HepG2 (cell line): ENCODE results near the gene RAPGEF6. TPM values are rescaled to one million over a fixed set of nuclear protein-coding genes. Genes with fewer than 3 reads are reported as not detected.
A peak's percentile ranks its signal among the peaks of the same experiment; 100 is the strongest.

Experiments used
- ATAC-seq: fragments of 200-7000 bp; cut with Tn5 transposase; 3 replicates; pipeline ENCODE4 v1.9.1; 2020; ENCODE audit warnings: mild to moderate bottlenecking, moderate library complexity
- BruUV-seq: library from RNA; stranded (reverse); fragments of 400-500 nt; replicated peaks from 2 replicates; lab custom pipeline; 2021; lab: Mats Ljungman, UMichigan
- CTCF ChIA-PET: fragments of 300-600 bp; formaldehyde crosslinking; extraction: SDS; loops from one replicate; lab custom pipeline; 2021; ENCODE audit warnings: low total read pairs, inconsistent platforms, low intra/inter-chr PET ratio; lab: Yijun Ruan, JAX
- POLR2A ChIA-PET: fragments of 350-600 bp; sonication (Branson Sonifier 250); formaldehyde crosslinking; loops from one replicate; lab custom pipeline; 2020; ENCODE audit warnings: antibody characterized with exemption, inconsistent platforms; lab: Yijun Ruan, JAX
- DNase-seq: peaks from one replicate; pipeline ENCODE4 v3.0.0-alpha.2; 2015; ENCODE audit warnings: low spot score
- FAIRE-seq: peaks from 3 replicates; lab custom pipeline; 2011; peaks lifted over from hg19 to GRCh38; lab: Jason Lieb, UNC
- H2AFZ ChIP-seq: one replicate; pipeline ENCODE4 v1.6.1; 2011; ENCODE audit warnings: low read length, inconsistent platforms
- H3K27ac ChIP-seq: fragments of 300-600 bp; 3 replicates; pipeline ENCODE4 v1.8.0; 2011; ENCODE audit warnings: mixed run types, mild to moderate bottlenecking, mixed read lengths, low read length, inconsistent platforms; ENCODE audit not compliant: insufficient read depth; ENCODE audit errors: extremely low read length
- H3K27me3 ChIP-seq, 2 experiments: fragments of 200-600 bp in 1 of 2; 2 replicates in 1 of 2; 3 replicates in 1 of 2; pipeline versions ENCODE4 v1.6.0 to v1.8.0; 2011; ENCODE audit warnings: low read length in 2 of 2, mild to moderate bottlenecking in 2 of 2, moderate library complexity in 2 of 2, inconsistent platforms in 1 of 2; ENCODE audit not compliant: insufficient read depth in 2 of 2, control insufficient read depth in 1 of 2
- H3K36me3 ChIP-seq, 2 experiments: fragments of 200-600 bp in 1 of 2; replicated peaks in 1 of 2; 2 replicates in 1 of 2; 3 replicates in 1 of 2; pipeline versions ENCODE4 v1.5.1 to v1.8.0; 2011; ENCODE audit warnings: low read length in 2 of 2, inconsistent platforms in 1 of 2; ENCODE audit not compliant: insufficient read depth in 2 of 2, control insufficient read depth in 1 of 2
- H3K4me1 ChIP-seq: 2 replicates; pipeline ENCODE4 v1.5.1; 2012; ENCODE audit warnings: low read length, inconsistent platforms; ENCODE audit not compliant: insufficient read depth
- H3K4me2 ChIP-seq: 2 replicates; pipeline ENCODE4 v1.6.0; 2011; ENCODE audit warnings: low read depth, low read length, inconsistent platforms
- H3K4me3 ChIP-seq, 3 experiments: fragments of 200-600 bp in 1 of 3; sonication (generic), shearing (Covaris generic) in 1 of 3; replicated peaks in 1 of 3; 2 replicates each; pipeline ENCODE4 v1.5.1; 2011 to 2016; ENCODE audit warnings: low read length in 3 of 3, inconsistent platforms in 2 of 3, low read depth in 2 of 3, mild to moderate bottlenecking in 2 of 3, control low read depth in 1 of 3, mixed read lengths in 1 of 3; ENCODE audit not compliant: insufficient read depth in 1 of 3
- H3K79me2 ChIP-seq: one replicate; pipeline ENCODE4 v1.6.1; 2011; ENCODE audit warnings: low read length, inconsistent platforms; ENCODE audit not compliant: insufficient read depth
- H3K9ac ChIP-seq: 2 replicates; pipeline ENCODE4 v1.6.0; 2011; ENCODE audit warnings: mild to moderate bottlenecking, low read depth, low read length, inconsistent platforms; ENCODE audit not compliant: insufficient read depth
- H3K9me3 ChIP-seq: 2 replicates; pipeline ENCODE4 v1.5.1; 2012; ENCODE audit warnings: mild to moderate bottlenecking, low read length
- H4K20me1 ChIP-seq: 2 replicates; pipeline ENCODE4 v1.6.0; 2011; ENCODE audit warnings: inconsistent platforms, mild to moderate bottlenecking, low read length, moderate library complexity; ENCODE audit not compliant: insufficient read depth
- AGO2 ChIP-seq: fragments of 200-400 bp; formaldehyde crosslinking; optimal IDR thresholded peaks from 2 replicates; pipeline ENCODE3; 2017; ENCODE audit warnings: mild to moderate bottlenecking, low read depth, low read length, moderate library complexity
- AHR ChIP-seq: IDR thresholded peaks from 2 replicates; pipeline ENCODE4 v1.6.1; 2018; ENCODE audit warnings: missing genetic modification reagents, missing compliant biosample characterization
- BRD4 ChIP-seq: sonication (generic); formaldehyde crosslinking; IDR thresholded peaks from 2 replicates; pipeline ENCODE4 v1.4.0; 2020; ENCODE audit warnings: missing genetic modification reagents
- CCDC6 ChIP-seq: sonication (generic); formaldehyde crosslinking; IDR thresholded peaks from 2 replicates; pipeline ENCODE4 v1.8.1; 2022; ENCODE audit warnings: mild to moderate bottlenecking, missing genetic modification reagents, moderate library complexity
- CREB1 ChIP-seq, 2 experiments: fragments of 450-650 bp in 1 of 2; IDR thresholded peaks; 2 replicates each; pipeline ENCODE4 v1.6.1; 2016 to 2017; ENCODE audit warnings: control low read depth in 1 of 2, mild to moderate bottlenecking in 1 of 2, missing compliant biosample characterization in 1 of 2, missing genetic modification characterization in 1 of 2
- DMAP1 ChIP-seq: IDR thresholded peaks from 2 replicates; pipeline ENCODE4 v1.6.1; 2016
- EED ChIP-seq: sonication (generic); formaldehyde crosslinking; IDR thresholded peaks from 2 replicates; pipeline ENCODE4 v1.5.0; 2020; ENCODE audit warnings: mild to moderate bottlenecking, missing genetic modification reagents
- FOSL2 ChIP-seq: sonication (generic); formaldehyde crosslinking; IDR thresholded peaks from 2 replicates; pipeline ENCODE4 v1.4.0; 2020; ENCODE audit warnings: missing genetic modification reagents
- KDM5A ChIP-seq: fragments of 200-600 bp; sonication (generic); IDR thresholded peaks from 2 replicates; pipeline ENCODE4 v1.7.0; 2018; ENCODE audit warnings: antibody characterized with exemption, mild to moderate bottlenecking, low read length, borderline replicate concordance
- NR2F2 ChIP-seq: IDR thresholded peaks from 2 replicates; pipeline ENCODE4 v1.6.1; 2012; ENCODE audit warnings: low read depth, inconsistent platforms, borderline replicate concordance
- RARA ChIP-seq: IDR thresholded peaks from 2 replicates; pipeline ENCODE4 v1.6.1; 2016; ENCODE audit warnings: missing genetic modification reagents, missing compliant biosample characterization
- RBM22 ChIP-seq: fragments of 200-400 bp; formaldehyde crosslinking; optimal IDR thresholded peaks from 2 replicates; pipeline ENCODE3; 2017; ENCODE audit warnings: mild to moderate bottlenecking, low read length, moderate library complexity
- RFX1 ChIP-seq: fragments of 450-650 bp; IDR thresholded peaks from 2 replicates; pipeline ENCODE4 v1.6.1; 2017
- TRIM24 ChIP-seq: sonication (generic); formaldehyde crosslinking; IDR thresholded peaks from 2 replicates; pipeline ENCODE4 v1.8.0; 2022; ENCODE audit warnings: mild to moderate bottlenecking, missing genetic modification reagents
- ZFP36L1 ChIP-seq: sonication (generic); formaldehyde crosslinking; IDR thresholded peaks from 2 replicates; pipeline ENCODE4 v1.8.0; 2022; ENCODE audit warnings: mild to moderate bottlenecking, missing genetic modification reagents, moderate library complexity
- ZNF143 ChIP-seq: sonication (generic); formaldehyde crosslinking; IDR thresholded peaks from 2 replicates; pipeline ENCODE4 v1.4.0; 2020; ENCODE audit warnings: missing genetic modification reagents
- ZNF256 ChIP-seq: sonication (generic); formaldehyde crosslinking; conservative IDR thresholded peaks from 2 replicates; pipeline ENCODE4 v1.4.0; 2020; ENCODE audit warnings: missing genetic modification reagents
- ZNF264 ChIP-seq: sonication (generic); formaldehyde crosslinking; IDR thresholded peaks from 2 replicates; pipeline ENCODE4 v1.4.0; 2020; ENCODE audit warnings: missing genetic modification reagents
- ZNF607 ChIP-seq: sonication (generic); formaldehyde crosslinking; IDR thresholded peaks from 2 replicates; pipeline ENCODE4 v1.5.1; 2020; ENCODE audit warnings: missing genetic modification reagents, mild to moderate bottlenecking, borderline replicate concordance
- ZNF720 ChIP-seq: sonication (generic); formaldehyde crosslinking; IDR thresholded peaks from 2 replicates; pipeline ENCODE4 v1.4.0; 2020; ENCODE audit warnings: missing genetic modification reagents
- ZNF816 ChIP-seq: sonication (generic); formaldehyde crosslinking; IDR thresholded peaks from 2 replicates; pipeline ENCODE4 v1.8.0; 2022; ENCODE audit warnings: missing genetic modification reagents, mild to moderate bottlenecking, borderline replicate concordance
- WGBS: methylation state at CpG from one replicate; pipeline ENCODE4 v1.1.6; 2017; ENCODE audit warnings: low lambda C conversion rate; 5-methylcytosine and 5-hydroxymethylcytosine counted together
- in situ Hi-C: cut with HindIII; loops from 2 replicates; pipeline ENCODE4 v1.10.0; 2017; ENCODE audit warnings: low pct_unique_long_range_greater_than_20kb; ENCODE audit not compliant: extremely low pct_ligation_motif_present
- intact Hi-C: fragments of 100-400 bp; cut with micrococcal nuclease; formaldehyde crosslinking; loops from one replicate; pipeline ENCODE4 v1.10.0; 2022; ENCODE audit not compliant: unreplicated experiment
- polyA plus RNA-seq, 8 experiments: library from polyadenylated mRNA; depleted of rRNA in 3 of 8; stranded (reverse) in 7 of 8; unstranded in 1 of 8; fragments of >200 nt; fragmentation: Illumina TruSeq in 4 of 8; extraction: Trizol in 4 of 8; gene quantifications; 2 replicates each; pipeline versions ENCODE4 v1.2.1 to v1.2.3, GENCODE V29; 2011 to 2016; ENCODE audit warnings: low read depth in 4 of 8, missing spikeins in 1 of 8, mixed read lengths in 1 of 8; ENCODE audit not compliant: insufficient read depth in 1 of 8
- total RNA-seq, 5 experiments: library from RNA; depleted of rRNA; stranded (reverse); fragments of >200 nt; fragmentation: Illumina TruSeq; extraction: Trizol; gene quantifications; 2 replicates each; pipeline ENCODE4 v1.2.3, GENCODE V29; 2016; ENCODE audit warnings: low read depth in 1 of 5
- TF ChIP-seq, protein P1 (sequence below): sonication (generic); formaldehyde crosslinking; IDR thresholded peaks from 2 replicates; pipeline ENCODE4 v1.4.0; 2020; ENCODE audit warnings: missing genetic modification reagents, mild to moderate bottlenecking, borderline replicate concordance
- TF ChIP-seq, protein P2 (sequence below): IDR thresholded peaks from 2 replicates; pipeline ENCODE4 v1.6.1; 2016; ENCODE audit warnings: missing compliant biosample characterization, missing genetic modification reagents, borderline replicate concordance

The RAPGEF6 gene
- total and polyA plus RNA-seq, 2 of the 13 experiments (the other 11 are each of a cell fraction or from before 2014, with no cell fraction given), result 7.7 to 24.6 TPM

DNA sequence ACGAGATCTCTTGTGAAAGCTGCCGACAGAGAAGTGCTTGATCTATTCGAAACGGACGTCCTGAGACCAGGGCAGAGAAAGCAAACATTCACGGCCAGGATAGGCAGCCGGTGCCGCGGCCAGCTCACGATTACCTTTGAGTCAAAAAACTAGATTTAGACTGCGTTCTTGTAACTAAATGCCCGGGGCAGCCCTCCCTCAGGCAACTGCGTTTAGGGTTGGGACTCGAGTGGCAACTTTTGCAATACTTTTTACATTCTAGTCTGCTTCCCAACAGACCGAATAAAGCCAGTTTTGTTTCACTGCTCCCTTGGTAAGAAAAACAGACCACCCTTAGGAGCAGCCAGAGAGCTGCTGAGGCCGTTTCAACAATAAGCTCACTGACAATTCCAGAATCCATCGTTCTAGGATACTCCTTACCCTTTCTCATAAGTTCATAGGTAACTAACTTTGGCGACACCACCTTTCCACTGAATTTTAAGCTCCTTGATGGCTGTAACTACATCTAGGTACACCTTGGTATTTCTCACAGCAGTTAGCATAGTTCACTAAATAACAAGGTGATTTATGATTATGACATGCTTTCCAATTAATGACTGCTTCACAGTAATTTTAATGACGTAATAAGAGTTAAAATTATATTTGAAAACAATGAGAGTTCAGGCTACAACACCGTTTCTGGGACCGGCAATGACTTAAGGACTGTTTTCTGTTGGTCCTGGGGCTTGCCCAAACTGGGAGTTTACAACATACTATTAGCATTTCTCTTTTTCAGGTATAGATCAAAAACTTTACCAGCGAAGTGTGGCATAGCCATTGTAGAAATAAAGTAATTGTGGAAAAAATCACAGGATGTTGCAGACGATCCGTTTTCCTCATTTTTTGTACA is 899 bp upstream of the RAPGEF6 start:
- no peaks in the 10 kb centered on the region; a peak in 1 of 5 replicates for H3K27me3 ChIP-seq
- DNase-seq, result no peak
- H3K9me3 ChIP-seq, result no peaks in the 10 kb centered on the region
- H3K27ac ChIP-seq, result peak overlapping the region; percentile 94
- H2AFZ ChIP-seq, result peak overlapping the region; percentile 3
- ATAC-seq, result peak; percentile 30
- H3K4me2 ChIP-seq, result peak overlapping the region; percentile 86
- TSS peak; percentile 98 for BruUV-seq
- no peaks in the 10 kb centered on the region for H3K36me3 ChIP-seq
- H3K79me2 ChIP-seq, result peaks cover 40% of the 10 kb centered on the region
- H4K20me1 ChIP-seq, result peaks cover 11% of the 10 kb centered on the region
- peak overlapping the region; percentile 72 to 99 (median 79) for H3K4me3 ChIP-seq
- peak overlapping the region; percentile 97 for H3K9ac ChIP-seq
- intact Hi-C loops (loop anchor here (1.0 kb wide), 1 partner anchor 47 kb away; no protein-coding TSS in a partner anchor), in situ Hi-C loops (no loop called here)
- POLR2A ChIA-PET, result interaction anchor here (0.6 to 1.2 kb wide), 7 partner anchors 11 to 365 kb away, joined by 3 to 11 read pairs (median 3); no protein-coding TSS in a partner anchor
- peaks cover 35% of the 10 kb centered on the region for H3K4me1 ChIP-seq
- FAIRE-seq, result no peak
- CTCF ChIA-PET, result no interaction called here
- 2% methylated on average over 20 of the region's 24 CpGs for whole genome bisulfite sequencing
- TF ChIP-seq ZNF720 (CRISPR knock-in tag) (no peak), ZNF816 (CRISPR knock-in tag) (peak; percentile 60; the same call in 1 of the 2 replicates), NR2F2 (no peak), ZNF143 (CRISPR knock-in tag) (peak; percentile 6; the same call in 1 of the 2 replicates), CREB1 (IDR thresholded peaks at IDR 0.05) (peak; percentile 86), CREB1 (CRISPR knock-in tag; IDR thresholded peaks at IDR 0.05) (no peak), KDM5A (0 out of 2 replicates have a peak, but pooled peaks have one; percentile 3), ZFP36L1 (0 out of 2 replicates have a peak, but pooled peaks have one; percentile 70), FOSL2 (CRISPR knock-in tag) (no peak), DMAP1 (CRISPR knock-in tag) (0 out of 2 replicates have a peak, but pooled peaks have one; percentile 42), RBM22 (peak; percentile 27), ZNF264 (CRISPR knock-in tag) (peak; percentile 14; the same call in 1 of the 2 replicates), ZNF607 (CRISPR knock-in tag) (0 out of 2 replicates have a peak, but pooled peaks have one; percentile 4), RARA (0 out of 2 replicates have a peak, but pooled peaks have one; percentile 5), AHR (CRISPR knock-in tag) (no peak), ZNF256 (no peak), RFX1 (no peak), TRIM24 (CRISPR knock-in tag) (no peak), BRD4 (CRISPR knock-in tag) (0 out of 2 replicates have a peak, but pooled peaks have one; percentile 1), AGO2 (peak; percentile 6), CCDC6 (no peak), EED (CRISPR knock-in tag) (no peak)
- TF ChIP-seq, protein P1, sequence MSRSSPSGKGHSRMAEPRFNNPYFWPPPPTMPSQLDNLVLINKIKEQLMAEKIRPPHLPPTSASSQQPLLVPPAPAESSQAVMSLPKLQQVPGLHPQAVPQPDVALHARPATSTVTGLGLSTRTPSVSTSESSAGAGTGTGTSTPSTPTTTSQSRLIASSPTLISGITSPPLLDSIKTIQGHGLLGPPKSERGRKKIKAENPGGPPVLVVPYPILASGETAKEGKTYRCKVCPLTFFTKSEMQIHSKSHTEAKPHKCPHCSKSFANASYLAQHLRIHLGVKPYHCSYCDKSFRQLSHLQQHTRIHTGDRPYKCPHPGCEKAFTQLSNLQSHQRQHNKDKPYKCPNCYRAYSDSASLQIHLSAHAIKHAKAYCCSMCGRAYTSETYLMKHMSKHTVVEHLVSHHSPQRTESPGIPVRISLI (CRISPR knock-in tag), result peak; percentile 9; the same call in 1 of the 2 replicates
- TF ChIP-seq, protein P2, sequence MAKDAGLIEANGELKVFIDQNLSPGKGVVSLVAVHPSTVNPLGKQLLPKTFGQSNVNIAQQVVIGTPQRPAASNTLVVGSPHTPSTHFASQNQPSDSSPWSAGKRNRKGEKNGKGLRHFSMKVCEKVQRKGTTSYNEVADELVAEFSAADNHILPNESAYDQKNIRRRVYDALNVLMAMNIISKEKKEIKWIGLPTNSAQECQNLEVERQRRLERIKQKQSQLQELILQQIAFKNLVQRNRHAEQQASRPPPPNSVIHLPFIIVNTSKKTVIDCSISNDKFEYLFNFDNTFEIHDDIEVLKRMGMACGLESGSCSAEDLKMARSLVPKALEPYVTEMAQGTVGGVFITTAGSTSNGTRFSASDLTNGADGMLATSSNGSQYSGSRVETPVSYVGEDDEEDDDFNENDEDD (CRISPR knock-in tag), result no peak
